ENCODE data around the gene NUAK1. TPM values are rescaled to one million over a fixed set of nuclear protein-coding genes. Genes with fewer than 3 reads are reported as not detected.

NUAK1 gene
- total RNA-seq, 1 experiment from 2014 or later = 7.4 TPM

DNA sequence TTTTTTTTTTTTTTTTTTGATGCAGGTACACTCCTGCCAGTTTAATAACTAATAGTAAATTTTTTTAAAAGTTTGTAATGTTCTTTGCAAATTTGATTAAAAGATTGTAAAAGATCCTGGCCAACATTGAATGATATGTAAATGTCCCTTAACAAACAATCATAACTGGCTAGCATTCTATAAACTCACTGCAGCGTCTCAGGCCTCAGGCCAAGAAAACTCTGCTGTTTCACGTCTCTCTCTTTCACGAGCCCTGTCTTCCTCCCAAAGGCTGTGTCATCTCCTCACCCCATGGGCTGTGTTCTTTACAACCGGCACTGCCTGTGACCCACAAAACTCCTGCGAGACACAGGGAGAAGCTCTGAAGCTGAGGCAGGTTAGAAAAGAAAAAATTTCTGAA, 103.3 kb downstream of the NUAK1 start:
- CTCF ChIA-PET = no interaction called here
- H3K9me2 ChIP-seq (ENCODE audit: insufficient read depth) = no peaks in the 10 kb centered on the region
- no peak for DNase-seq (ENCODE audit: low read depth, low spot score)
- no TSS peak for BruUV-seq (replicated peaks)
- no peak for ATAC-seq
- no peak overlapping the region for H3K4me2 ChIP-seq (ENCODE audit: low read length)
- no peaks in the 10 kb centered on the region for H4K20me1 ChIP-seq (ENCODE audit: insufficient read depth)
- H3K79me2 ChIP-seq (ENCODE audit: insufficient read depth, low read length) = no peaks in the 10 kb centered on the region
- intact Hi-C loops (cut with micrococcal nuclease) = no loop called here
- no peaks in the 10 kb centered on the region for H3K4me1 ChIP-seq (ENCODE audit: control insufficient read depth in 1 of 2, insufficient read depth in 2 of 2, low read length in 2 of 2)
- no peak overlapping the region for H3K9ac ChIP-seq (ENCODE audit: low read length)
- no peak overlapping the region for H3K27ac ChIP-seq (ENCODE audit: low read depth, low read length)
- H3K9me3 ChIP-seq (ENCODE audit: control insufficient read depth in 1 of 2, insufficient read depth in 1 of 2, low read depth in 1 of 2, low read length in 2 of 2) = no peaks in the 10 kb centered on the region
- no peak overlapping the region for H3K4me3 ChIP-seq (replicated peaks in 1 of 2; ENCODE audit: low read depth in 1 of 2, low read length in 2 of 2)
- H2AFZ ChIP-seq (ENCODE audit: low read depth, low read length, poor library complexity, severe bottlenecking) = no peak overlapping the region
- TF ChIP-seq, protein P1, sequence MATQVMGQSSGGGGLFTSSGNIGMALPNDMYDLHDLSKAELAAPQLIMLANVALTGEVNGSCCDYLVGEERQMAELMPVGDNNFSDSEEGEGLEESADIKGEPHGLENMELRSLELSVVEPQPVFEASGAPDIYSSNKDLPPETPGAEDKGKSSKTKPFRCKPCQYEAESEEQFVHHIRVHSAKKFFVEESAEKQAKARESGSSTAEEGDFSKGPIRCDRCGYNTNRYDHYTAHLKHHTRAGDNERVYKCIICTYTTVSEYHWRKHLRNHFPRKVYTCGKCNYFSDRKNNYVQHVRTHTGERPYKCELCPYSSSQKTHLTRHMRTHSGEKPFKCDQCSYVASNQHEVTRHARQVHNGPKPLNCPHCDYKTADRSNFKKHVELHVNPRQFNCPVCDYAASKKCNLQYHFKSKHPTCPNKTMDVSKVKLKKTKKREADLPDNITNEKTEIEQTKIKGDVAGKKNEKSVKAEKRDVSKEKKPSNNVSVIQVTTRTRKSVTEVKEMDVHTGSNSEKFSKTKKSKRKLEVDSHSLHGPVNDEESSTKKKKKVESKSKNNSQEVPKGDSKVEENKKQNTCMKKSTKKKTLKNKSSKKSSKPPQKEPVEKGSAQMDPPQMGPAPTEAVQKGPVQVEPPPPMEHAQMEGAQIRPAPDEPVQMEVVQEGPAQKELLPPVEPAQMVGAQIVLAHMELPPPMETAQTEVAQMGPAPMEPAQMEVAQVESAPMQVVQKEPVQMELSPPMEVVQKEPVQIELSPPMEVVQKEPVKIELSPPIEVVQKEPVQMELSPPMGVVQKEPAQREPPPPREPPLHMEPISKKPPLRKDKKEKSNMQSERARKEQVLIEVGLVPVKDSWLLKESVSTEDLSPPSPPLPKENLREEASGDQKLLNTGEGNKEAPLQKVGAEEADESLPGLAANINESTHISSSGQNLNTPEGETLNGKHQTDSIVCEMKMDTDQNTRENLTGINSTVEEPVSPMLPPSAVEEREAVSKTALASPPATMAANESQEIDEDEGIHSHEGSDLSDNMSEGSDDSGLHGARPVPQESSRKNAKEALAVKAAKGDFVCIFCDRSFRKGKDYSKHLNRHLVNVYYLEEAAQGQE (IDR thresholded peaks at IDR 0.05; ENCODE audit: low read depth) = no peak
- H3K27me3 ChIP-seq (ENCODE audit: insufficient read depth, low read length) = no peaks in the 10 kb centered on the region
- RAD21 ChIA-PET (ENCODE audit: low non-redundant PET in 1 of 2, low total read pairs in 2 of 2, uncharacterized antibody in 2 of 2, unreplicated experiment in 2 of 2) = no interaction called here
- H3K36me3 ChIP-seq (ENCODE audit: control insufficient read depth in 1 of 2, insufficient read depth in 2 of 2, low read length in 2 of 2) = no peaks in the 10 kb centered on the region
- POLR2A ChIA-PET = no interaction called here

DNA sequence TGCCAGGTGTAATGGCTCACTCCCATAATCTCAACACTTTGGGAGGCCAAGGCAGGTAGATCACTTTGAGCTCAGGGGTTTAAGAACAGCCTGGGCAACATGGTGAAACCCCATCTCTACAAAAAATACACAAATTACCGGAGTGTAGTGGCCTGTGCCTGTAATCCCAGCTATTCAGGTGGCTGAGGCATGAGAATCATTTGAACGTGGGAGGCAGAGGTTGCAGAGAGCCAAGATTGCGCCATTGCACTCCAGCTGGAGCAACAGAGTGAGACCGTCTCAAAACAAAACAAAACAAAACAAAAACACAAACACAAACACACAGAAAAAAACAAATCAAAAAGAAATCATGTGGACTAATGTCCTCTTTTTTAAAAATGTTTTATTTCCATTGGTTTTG, 104.4 kb downstream of the NUAK1 start:
- H3K9ac ChIP-seq (ENCODE audit: low read length) = no peak overlapping the region
- no peaks in the 10 kb centered on the region for H3K36me3 ChIP-seq (ENCODE audit: control insufficient read depth in 1 of 2, insufficient read depth in 2 of 2, low read length in 2 of 2)
- intact Hi-C loops (cut with micrococcal nuclease) = no loop called here
- 0 out of 2 replicates have a peak, but pooled peaks cover 11% of the 10 kb centered on the region for H3K27me3 ChIP-seq (ENCODE audit: insufficient read depth, low read length)
- no peaks in the 10 kb centered on the region for H3K79me2 ChIP-seq (ENCODE audit: insufficient read depth, low read length)
- no peak for ATAC-seq
- ChIA-PET RAD21 (ENCODE audit: low non-redundant PET in 1 of 2, low total read pairs in 2 of 2, uncharacterized antibody in 2 of 2, unreplicated experiment in 2 of 2) (no interaction called here), POLR2A (no interaction called here), CTCF (no interaction called here)
- H4K20me1 ChIP-seq (ENCODE audit: insufficient read depth) = no peaks in the 10 kb centered on the region
- H2AFZ ChIP-seq (ENCODE audit: low read depth, low read length, poor library complexity, severe bottlenecking) = no peak overlapping the region
- no peaks in the 10 kb centered on the region for H3K9me2 ChIP-seq (ENCODE audit: insufficient read depth)
- H3K9me3 ChIP-seq (ENCODE audit: control insufficient read depth in 1 of 2, insufficient read depth in 1 of 2, low read depth in 1 of 2, low read length in 2 of 2) = no peaks in the 10 kb centered on the region
- no peak overlapping the region for H3K4me2 ChIP-seq (ENCODE audit: low read length)
- no TSS peak for BruUV-seq (replicated peaks)
- no peak overlapping the region for H3K27ac ChIP-seq (ENCODE audit: low read depth, low read length)
- DNase-seq (ENCODE audit: low read depth, low spot score) = no peak
- no peak overlapping the region for H3K4me3 ChIP-seq (replicated peaks in 1 of 2; ENCODE audit: low read depth in 1 of 2, low read length in 2 of 2)
- H3K4me1 ChIP-seq (ENCODE audit: control insufficient read depth in 1 of 2, insufficient read depth in 2 of 2, low read length in 2 of 2) = no peaks in the 10 kb centered on the region
- TF ChIP-seq SIN3A (IDR thresholded peaks at IDR 0.05; ENCODE audit: low read depth) = no peak
- TF ChIP-seq TCF7L2 (IDR thresholded peaks at IDR 0.05; ENCODE audit: borderline replicate concordance, extremely low read depth, insufficient read depth, insufficient read length) = no peak
- no peak for TF ChIP-seq EGR1 (IDR thresholded peaks at IDR 0.05; ENCODE audit: low read depth)
- no peak for TF ChIP-seq EZH2phosphoT487 (IDR thresholded peaks at IDR 0.05; ENCODE audit: borderline replicate concordance)
- TF ChIP-seq JUND (IDR thresholded peaks at IDR 0.05) = no peak
- no peak for TF ChIP-seq CEBPB (IDR thresholded peaks at IDR 0.05; ENCODE audit: low read depth)
- no peak for TF ChIP-seq SP1 (IDR thresholded peaks at IDR 0.05; ENCODE audit: low read depth)
- no peak for TF ChIP-seq FOSL1 (IDR thresholded peaks at IDR 0.05; ENCODE audit: low read depth)
- TF ChIP-seq YY1 (IDR thresholded peaks at IDR 0.05; ENCODE audit: extremely low read depth, insufficient replicate concordance, low read depth, low read length) = no peak
- TF ChIP-seq, protein P2, sequence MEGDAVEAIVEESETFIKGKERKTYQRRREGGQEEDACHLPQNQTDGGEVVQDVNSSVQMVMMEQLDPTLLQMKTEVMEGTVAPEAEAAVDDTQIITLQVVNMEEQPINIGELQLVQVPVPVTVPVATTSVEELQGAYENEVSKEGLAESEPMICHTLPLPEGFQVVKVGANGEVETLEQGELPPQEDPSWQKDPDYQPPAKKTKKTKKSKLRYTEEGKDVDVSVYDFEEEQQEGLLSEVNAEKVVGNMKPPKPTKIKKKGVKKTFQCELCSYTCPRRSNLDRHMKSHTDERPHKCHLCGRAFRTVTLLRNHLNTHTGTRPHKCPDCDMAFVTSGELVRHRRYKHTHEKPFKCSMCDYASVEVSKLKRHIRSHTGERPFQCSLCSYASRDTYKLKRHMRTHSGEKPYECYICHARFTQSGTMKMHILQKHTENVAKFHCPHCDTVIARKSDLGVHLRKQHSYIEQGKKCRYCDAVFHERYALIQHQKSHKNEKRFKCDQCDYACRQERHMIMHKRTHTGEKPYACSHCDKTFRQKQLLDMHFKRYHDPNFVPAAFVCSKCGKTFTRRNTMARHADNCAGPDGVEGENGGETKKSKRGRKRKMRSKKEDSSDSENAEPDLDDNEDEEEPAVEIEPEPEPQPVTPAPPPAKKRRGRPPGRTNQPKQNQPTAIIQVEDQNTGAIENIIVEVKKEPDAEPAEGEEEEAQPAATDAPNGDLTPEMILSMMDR (IDR thresholded peaks at IDR 0.05 in 2 of 3, conservative IDR thresholded peaks at IDR 0.05 in 1 of 3; ENCODE audit: borderline replicate concordance in 1 of 3, insufficient read depth in 1 of 3, low read depth in 2 of 3, low read length in 2 of 3) = no peak
- TF ChIP-seq ZNF274 (IDR thresholded peaks at IDR 0.05; ENCODE audit: low read depth, low read length) = no peak
- TF ChIP-seq, protein P3, sequence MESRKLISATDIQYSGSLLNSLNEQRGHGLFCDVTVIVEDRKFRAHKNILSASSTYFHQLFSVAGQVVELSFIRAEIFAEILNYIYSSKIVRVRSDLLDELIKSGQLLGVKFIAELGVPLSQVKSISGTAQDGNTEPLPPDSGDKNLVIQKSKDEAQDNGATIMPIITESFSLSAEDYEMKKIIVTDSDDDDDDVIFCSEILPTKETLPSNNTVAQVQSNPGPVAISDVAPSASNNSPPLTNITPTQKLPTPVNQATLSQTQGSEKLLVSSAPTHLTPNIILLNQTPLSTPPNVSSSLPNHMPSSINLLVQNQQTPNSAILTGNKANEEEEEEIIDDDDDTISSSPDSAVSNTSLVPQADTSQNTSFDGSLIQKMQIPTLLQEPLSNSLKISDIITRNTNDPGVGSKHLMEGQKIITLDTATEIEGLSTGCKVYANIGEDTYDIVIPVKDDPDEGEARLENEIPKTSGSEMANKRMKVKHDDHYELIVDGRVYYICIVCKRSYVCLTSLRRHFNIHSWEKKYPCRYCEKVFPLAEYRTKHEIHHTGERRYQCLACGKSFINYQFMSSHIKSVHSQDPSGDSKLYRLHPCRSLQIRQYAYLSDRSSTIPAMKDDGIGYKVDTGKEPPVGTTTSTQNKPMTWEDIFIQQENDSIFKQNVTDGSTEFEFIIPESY (IDR thresholded peaks at IDR 0.05; ENCODE audit: extremely low read depth, insufficient replicate concordance, low read length) = no peak
- no peak for TF ChIP-seq SRF (IDR thresholded peaks at IDR 0.05; ENCODE audit: low read depth)

All from HCT116 (cell line).